ENCODE results near the gene CLPTM1. TPM values are rescaled to one million over a fixed set of nuclear protein-coding genes. Genes with fewer than 3 reads are reported as not detected.
"Not testable (repeated sequence)": the region's sequence is repeated elsewhere in the genome, so short reads cannot be mapped to it uniquely, and the experiment has no call there.

Gene CLPTM1
- total RNA-seq, 4 donors from 2014 or later = 61.3 to 116 (median 89.4) TPM

GRCh38 chr19:44993526-44993925, 38.3 kb downstream of the CLPTM1 start:
- Histone ChIP-seq H3K4me3 (no peak overlapping the region), H3K4me1 (no peaks in the 10 kb centered on the region), H3K9me3 (no peaks in the 10 kb centered on the region), H3K27me3 (no peaks in the 10 kb centered on the region), H3K27ac (no peak overlapping the region), H3K36me3 (peaks cover 0 to 40% of the 10 kb centered on the region in 2 donors)
- in situ Hi-C loops (cut with MboI; ENCODE audit: low sequenced_read_pairs in 4 of 4) = no loop called here
- no peak for TF ChIP-seq CTCF (IDR thresholded peaks at IDR 0.05 in 4 of 5, conservative IDR thresholded peaks at IDR 0.05 in 1 of 5)
- TF ChIP-seq POLR2A (IDR thresholded peaks at IDR 0.05) = no peak
- intact Hi-C loops (cut with DNase I; ENCODE audit: low total_unique reads) = no loop called here
- ATAC-seq (no peak), DNase-seq (no peak)

GRCh38 chr19:44993926-44994537, 38.9 kb downstream of the CLPTM1 start:
- in situ Hi-C loops (cut with MboI; ENCODE audit: low sequenced_read_pairs in 4 of 4) (no loop called here), intact Hi-C loops (cut with DNase I; ENCODE audit: low total_unique reads) (no loop called here)
- ATAC-seq (peak in 1 of 2 donors; percentile 44), DNase-seq (peak in 1 of 2 donors; percentile 28)
- no peaks in the 10 kb centered on the region for H3K27me3 ChIP-seq
- H3K4me1 ChIP-seq = no peaks in the 10 kb centered on the region
- no peaks in the 10 kb centered on the region for H3K9me3 ChIP-seq
- TF ChIP-seq CTCF (IDR thresholded peaks at IDR 0.05 in 4 of 5, conservative IDR thresholded peaks at IDR 0.05 in 1 of 5) (no peak), POLR2A (IDR thresholded peaks at IDR 0.05) (no peak)
- H3K27ac ChIP-seq = no peak overlapping the region
- H3K4me3 ChIP-seq = no peak overlapping the region
- peaks cover 0 to 39% of the 10 kb centered on the region in 2 donors for H3K36me3 ChIP-seq

- H3K36me3 ChIP-seq = peaks cover 0 to under 1% of the 10 kb centered on the region in 2 donors
- ATAC-seq (no peak), DNase-seq (no peak)
- no peak overlapping the region for H3K27ac ChIP-seq
- TF ChIP-seq POLR2A (IDR thresholded peaks at IDR 0.05) (no peak), CTCF (IDR thresholded peaks at IDR 0.05 in 4 of 5, conservative IDR thresholded peaks at IDR 0.05 in 1 of 5) (no peak)
- intact Hi-C loops (cut with DNase I; ENCODE audit: low total_unique reads) (no loop called here), in situ Hi-C loops (cut with MboI; ENCODE audit: low sequenced_read_pairs in 4 of 4) (no loop called here)
- no peak overlapping the region for H3K4me3 ChIP-seq
- H3K4me1 ChIP-seq = peaks cover 0 to 8% of the 10 kb centered on the region in 2 donors
- H3K27me3 ChIP-seq = no peaks in the 10 kb centered on the region
- H3K9me3 ChIP-seq = no peaks in the 10 kb centered on the region
Measured at GRCh38 chr19:44998025-44998424, 42.8 kb downstream of the CLPTM1 start.

- intact Hi-C loops (cut with DNase I; ENCODE audit: low total_unique reads); in situ Hi-C loops (cut with MboI; ENCODE audit: low sequenced_read_pairs in 4 of 4); H3K4me1 ChIP-seq; DNase-seq; H3K4me3 ChIP-seq; H3K36me3 ChIP-seq; H3K9me3 ChIP-seq; H3K27me3 ChIP-seq; H3K27ac ChIP-seq; ATAC-seq: not testable (repeated sequence)
Measured at GRCh38 chr19:44999131-44999925, 44.1 kb downstream of the CLPTM1 start.

GRCh38 chr19:45000665-45001064, 45.5 kb downstream of the CLPTM1 start:
- H3K27me3 ChIP-seq; H3K9me3 ChIP-seq; H3K4me1 ChIP-seq; ATAC-seq; DNase-seq; H3K36me3 ChIP-seq; in situ Hi-C loops (cut with MboI; ENCODE audit: low sequenced_read_pairs in 4 of 4): not testable (repeated sequence)
- Histone ChIP-seq H3K27ac (peak overlapping the region; percentile 52 to 100 (median 62)), H3K4me3 (peak overlapping the region; percentile 32 to 89 (median 52))
- intact Hi-C loops (cut with DNase I; ENCODE audit: low total_unique reads) = loop anchor here (2.0 to 5.0 kb wide), 3 partner anchors 38 to 153 kb away; partner anchors contain the start of genes CLASRP, CLPTM1 and NECTIN2

Measured in gastrocnemius medialis (tissue), 4 donors.